Hematopoietic multipotent progenitor cell treated with erythropoietin and hydrocortisone succinate and interleukin-3 and kit ligand, for 17 days (in vitro differentiated cells): ENCODE measurements around the gene NBEAL2.
A peak's percentile ranks its signal among the peaks of the same experiment; 100 is the strongest.

Experiments
- DNase-seq: peaks from one replicate; pipeline ENCODE4 v3.0.0-alpha.2; 2015; ENCODE audit warnings: low spot score

The NBEAL2 gene

DNA sequence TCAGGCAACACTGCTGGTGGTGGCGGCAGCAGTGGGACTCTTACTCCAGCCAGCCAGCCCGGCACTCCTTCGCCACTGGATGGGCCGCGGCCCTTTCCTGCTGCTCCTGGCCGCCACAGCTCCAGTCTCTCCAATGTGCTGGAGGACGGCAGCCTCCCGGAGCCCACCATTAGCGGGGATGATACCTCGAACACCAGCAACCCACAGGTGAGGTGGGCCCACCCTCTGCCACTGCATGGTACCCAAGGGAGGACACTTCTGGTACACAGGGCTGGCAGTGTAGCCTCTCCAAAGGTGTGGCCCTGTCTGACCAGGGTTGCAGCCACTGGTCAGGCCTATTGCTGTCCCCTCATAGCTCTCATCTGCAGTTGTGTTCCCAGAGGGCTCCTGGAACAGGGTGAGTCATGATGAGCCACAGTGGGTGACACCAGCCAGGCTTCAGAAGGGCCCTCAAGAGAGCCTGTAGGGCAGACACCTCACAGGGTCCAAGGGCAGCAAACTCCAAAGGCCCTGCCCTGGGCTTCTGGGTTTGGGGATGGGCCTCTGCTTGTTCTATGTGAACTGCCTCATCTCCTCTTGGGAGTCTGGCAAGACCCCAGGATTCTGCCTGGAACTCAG lies 20.8 kb downstream of the NBEAL2 start:
- DNase-seq, result no peak

- DNase-seq, result no peak
Measured at GRCh38 chr3:47000922-47001730, 21.7 kb downstream of the NBEAL2 start.

GRCh38 chr3:47001731-47002170 lies 22.3 kb downstream of the NBEAL2 start:
- no peak for DNase-seq

- no peak for DNase-seq
Measured at GRCh38 chr3:47002171-47003055, 22.9 kb downstream of the NBEAL2 start.

DNA sequence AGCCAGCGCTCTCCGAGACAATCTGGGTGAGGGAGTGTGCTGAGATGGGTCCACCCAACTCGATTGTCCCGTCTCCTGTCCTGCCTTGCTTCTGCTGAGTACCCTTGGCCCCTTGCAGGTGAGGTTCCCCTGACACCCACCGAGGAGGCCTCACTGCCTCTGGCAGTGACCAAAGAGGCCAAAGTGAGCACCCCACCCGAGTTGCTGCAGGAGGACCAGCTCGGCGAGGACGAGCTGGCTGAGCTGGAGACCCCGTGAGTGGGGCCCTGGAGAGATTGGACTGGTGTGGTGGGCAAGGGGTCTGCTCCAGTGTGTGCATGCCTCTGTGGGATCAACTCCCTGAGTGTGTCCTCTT lies 23.6 kb downstream of the NBEAL2 start:
- no peak for DNase-seq

DNA sequence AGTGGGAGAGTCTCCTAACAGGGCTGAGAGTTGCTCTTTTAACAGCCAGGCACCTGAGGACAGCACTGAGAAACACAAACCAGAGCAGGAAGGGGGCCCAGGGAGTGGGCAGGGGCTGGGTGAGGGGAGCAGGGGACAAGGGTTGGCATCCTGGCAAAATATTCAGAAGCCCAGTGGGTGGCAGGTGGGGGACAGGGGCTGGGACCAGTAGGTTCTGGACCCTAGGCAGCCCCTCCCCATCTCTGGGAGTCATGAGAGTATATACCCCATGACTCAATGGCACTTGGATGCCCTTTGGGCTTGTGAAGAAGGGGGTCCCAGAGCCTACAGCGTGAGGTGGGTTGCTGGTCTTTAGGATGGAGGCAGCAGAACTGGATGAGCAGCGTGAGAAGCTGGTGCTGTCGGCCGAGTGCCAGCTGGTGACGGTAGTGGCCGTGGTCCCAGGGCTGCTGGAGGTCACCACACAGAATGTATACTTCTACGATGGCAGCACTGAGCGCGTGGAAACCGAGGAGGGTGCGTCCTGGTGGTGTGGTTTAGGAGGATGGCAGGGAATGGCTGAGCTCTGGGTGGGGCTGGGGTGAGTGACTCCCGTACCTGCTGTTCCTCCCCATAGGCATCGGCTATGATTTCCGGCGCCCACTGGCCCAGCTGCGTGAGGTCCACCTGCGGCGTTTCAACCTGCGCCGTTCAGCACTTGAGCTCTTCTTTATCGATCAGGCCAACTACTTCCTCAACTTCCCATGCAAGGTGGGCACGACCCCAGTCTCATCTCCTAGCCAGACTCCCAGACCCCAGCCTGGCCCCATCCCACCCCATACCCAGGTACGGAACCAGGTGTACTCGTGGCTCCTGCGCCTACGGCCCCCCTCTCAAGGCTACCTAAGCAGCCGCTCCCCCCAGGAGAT lies 24.2 kb downstream of the NBEAL2 start:
- DNase-seq, result no peak

DNA sequence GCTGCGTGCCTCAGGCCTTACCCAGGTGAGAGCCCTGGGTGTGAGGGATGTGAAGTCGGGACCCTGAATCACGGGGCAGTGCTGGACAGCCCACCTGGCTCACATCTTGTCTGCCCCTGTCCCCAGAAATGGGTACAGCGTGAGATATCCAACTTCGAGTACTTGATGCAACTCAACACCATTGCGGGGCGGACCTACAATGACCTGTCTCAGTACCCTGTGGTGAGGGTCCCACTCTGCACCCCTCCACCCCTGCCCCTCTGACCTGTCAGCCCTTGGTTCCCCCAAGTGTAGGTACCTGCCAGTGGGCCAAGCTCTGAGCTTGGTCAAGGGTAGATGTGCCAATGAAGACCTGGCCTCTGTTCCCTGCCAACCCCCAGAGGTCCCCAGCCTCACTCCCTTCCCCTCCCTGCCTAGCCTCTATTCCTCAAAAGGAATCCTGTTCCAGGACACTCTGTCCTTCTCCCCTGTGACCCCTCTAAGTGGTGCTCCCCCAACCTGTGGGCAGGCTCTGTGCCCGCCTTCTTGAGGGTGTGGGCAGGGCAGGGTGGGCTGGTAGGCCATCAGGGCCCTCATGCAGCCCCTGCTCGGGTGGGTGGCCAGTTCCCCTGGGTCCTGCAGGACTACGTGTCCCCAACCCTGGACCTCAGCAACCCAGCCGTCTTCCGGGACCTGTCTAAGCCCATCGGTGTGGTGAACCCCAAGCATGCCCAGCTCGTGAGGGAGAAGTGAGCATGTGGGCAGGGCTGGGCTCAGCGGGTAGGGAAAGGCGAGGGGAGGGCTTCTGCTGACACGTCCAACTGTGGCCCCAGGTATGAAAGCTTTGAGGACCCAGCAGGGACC lies 25.1 kb downstream of the NBEAL2 start:
- no peak for DNase-seq

GRCh38 chr3:47005212-47006144 lies 26.0 kb downstream of the NBEAL2 start:
- no peak for DNase-seq

- no peak for DNase-seq
Measured at GRCh38 chr3:47006145-47006651, 26.7 kb downstream of the NBEAL2 start.

- no peak for DNase-seq
Measured at GRCh38 chr3:47007001-47007400, 27.5 kb downstream of the NBEAL2 start.

DNA sequence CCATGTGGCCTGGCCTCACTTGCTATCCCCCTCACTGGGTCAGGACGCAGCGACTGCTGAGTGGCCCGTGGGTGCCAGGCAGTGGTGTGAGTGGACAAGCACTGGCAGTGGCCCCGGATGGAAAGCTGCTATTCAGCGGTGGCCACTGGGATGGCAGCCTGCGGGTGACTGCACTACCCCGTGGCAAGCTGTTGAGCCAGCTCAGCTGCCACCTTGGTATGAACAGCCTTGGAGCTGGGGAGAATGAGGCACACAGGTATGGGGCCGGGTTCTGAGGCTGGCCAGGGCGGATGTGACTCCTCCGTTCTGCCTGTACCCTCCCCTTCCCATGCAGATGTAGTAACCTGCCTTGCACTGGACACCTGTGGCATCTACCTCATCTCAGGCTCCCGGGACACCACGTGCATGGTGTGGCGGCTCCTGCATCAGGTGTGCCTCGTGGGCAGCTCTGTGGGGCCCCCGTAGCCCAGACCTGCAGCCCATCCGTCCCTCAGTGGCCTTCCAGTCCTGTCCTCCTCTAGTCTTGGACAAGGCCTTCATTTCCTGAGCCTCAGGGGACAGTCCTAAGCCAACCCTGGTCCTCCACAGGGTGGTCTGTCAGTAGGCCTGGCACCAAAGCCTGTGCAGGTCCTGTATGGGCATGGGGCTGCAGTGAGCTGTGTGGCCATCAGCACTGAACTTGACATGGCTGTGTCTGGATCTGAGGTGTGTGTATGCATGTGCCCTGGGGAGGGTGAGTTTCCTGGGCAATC lies 28.2 kb downstream of the NBEAL2 start:
- DNase-seq, result no peak

DNA sequence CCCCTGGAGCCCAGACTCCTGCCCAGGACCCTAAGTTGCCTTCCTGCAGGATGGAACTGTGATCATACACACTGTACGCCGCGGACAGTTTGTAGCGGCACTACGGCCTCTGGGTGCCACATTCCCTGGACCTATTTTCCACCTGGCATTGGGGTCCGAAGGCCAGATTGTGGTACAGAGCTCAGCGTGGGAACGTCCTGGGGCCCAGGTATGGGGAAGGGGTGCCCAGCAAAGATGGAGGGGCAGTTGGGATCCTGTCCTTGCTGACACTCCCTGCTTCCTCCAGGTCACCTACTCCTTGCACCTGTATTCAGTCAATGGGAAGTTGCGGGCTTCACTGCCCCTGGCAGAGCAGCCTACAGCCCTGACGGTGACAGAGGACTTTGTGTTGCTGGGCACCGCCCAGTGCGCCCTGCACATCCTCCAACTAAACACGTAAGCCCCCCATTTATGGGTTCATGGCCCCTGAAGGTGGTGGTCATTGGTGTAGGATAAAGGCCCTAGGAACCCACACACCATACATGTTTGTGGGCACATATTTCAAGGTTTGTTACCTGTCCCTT lies 28.8 kb downstream of the NBEAL2 start:
- DNase-seq, result no peak

GRCh38 chr3:47008851-47009224 lies 29.4 kb downstream of the NBEAL2 start:
- DNase-seq, result no peak

DNA sequence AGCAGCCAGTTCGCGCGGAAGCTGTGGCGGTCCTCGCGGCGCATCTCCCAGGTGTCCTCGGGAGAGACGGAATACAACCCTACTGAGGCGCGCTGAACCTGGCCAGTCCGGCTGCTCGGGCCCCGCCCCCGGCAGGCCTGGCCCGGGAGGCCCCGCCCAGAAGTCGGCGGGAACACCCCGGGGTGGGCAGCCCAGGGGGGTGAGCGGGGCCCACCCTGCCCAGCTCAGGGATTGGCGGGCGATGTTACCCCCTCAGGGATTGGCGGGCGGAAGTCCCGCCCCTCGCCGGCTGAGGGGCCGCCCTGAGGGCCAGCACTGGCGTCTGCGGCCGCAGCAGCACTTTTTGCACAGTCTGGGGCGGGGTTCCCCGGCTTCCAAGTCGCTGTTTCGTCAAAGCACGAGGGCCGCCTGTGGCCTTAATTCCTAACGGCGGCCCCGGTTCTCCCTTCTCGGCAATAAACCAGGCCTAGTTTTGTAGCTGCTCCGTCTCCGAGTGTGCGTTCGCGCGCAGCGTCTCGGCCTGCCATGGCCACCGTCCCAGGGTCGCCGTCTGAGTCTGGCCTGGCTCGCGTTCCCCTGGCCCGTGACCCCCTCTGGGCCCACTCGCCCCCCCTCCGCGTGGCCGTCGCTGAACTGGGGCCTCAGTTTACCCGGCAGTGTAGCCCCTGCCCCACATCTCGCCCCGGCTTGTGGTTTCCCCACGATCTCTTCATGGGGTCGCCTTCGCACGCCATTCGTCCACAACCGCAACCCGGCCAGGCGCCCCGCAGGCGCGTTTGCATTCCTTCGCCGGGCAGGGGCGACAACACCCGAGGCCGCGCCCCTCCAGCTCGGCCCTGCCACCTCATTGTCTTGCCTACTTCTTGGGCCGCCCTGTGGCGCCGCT lies 30.0 kb downstream of the NBEAL2 start:
- DNase-seq, result peak; percentile 82

GRCh38 chr3:47010111-47010712 lies 30.7 kb downstream of the NBEAL2 start:
- no peak for DNase-seq

DNA sequence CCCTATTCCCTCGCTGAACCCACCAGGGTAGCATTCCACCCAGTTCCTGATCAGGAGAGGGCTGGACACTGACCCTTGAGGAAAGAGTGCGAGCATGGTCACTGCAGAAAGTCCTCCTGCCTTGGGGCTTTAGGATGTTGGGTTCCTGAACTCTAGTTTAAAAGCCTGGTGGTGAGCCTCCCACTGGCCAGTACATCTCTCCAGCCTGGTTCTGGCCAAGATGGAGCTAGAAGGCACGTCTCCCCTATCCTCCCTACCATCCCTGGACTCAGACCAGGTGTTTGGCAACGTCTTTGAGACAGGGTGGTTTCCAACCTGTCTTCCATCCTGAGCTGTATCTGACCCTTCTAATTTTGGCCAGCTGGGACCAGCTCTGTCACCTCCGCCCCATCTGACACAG lies 31.4 kb downstream of the NBEAL2 start:
- no peak for DNase-seq

GRCh38 chr3:47011371-47011770 lies 31.9 kb downstream of the NBEAL2 start:
- DNase-seq, result no peak
